ENCODE measurements around the gene KLHL29. TPM values are rescaled to one million over a fixed set of nuclear protein-coding genes. Genes with fewer than 3 reads are reported as not detected.
A peak's percentile ranks its signal among the peaks of the same experiment; 100 is the strongest.

KLHL29 gene
- total RNA-seq, 1 experiment from 2014 or later, result 2.4 TPM

DNA sequence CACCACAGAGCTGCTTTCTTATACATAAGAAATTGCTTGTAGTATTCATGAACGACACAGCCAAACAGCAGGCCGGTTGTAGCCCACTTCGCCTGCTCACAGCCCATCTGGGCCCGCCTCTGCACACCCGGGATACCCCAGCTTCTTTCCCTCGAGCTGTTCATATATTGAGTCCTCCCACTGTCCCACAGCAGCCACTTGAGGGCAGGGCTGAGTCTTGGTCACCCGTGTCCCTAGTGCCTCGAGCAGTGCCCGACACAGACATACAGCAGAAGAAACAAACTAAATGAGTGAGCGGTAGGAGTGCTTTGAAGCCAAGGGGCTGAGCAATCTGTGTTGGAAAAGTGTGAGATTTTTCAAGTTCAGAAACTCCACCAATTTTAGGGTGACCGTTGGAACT, 251.4 kb downstream of the KLHL29 start:
- Histone ChIP-seq H3K9me3 (ENCODE audit: control insufficient read depth, low read depth, low read length) (no peaks in the 10 kb centered on the region), H3K14ac (ENCODE audit: insufficient read depth, low read length) (no peak overlapping the region; the same call in 1 of the 2 replicates), H2BK120ac (ENCODE audit: low read depth, low read length, poor library complexity, severe bottlenecking) (no peak overlapping the region), H3K18ac (ENCODE audit: insufficient read length, low read depth, low read length) (no peak overlapping the region), H3K79me1 (ENCODE audit: insufficient read depth, low read depth, low read length, poor library complexity, severe bottlenecking) (no peaks in the 10 kb centered on the region), H4K8ac (replicated peaks; ENCODE audit: insufficient read length, low read depth, low read length) (no peak overlapping the region), H3K27ac (ENCODE audit: insufficient read length, low read depth, low read length) (no peak overlapping the region), H2BK20ac (ENCODE audit: low read depth, low read length, poor library complexity, severe bottlenecking) (no peak overlapping the region), H2AK5ac (ENCODE audit: insufficient read length, low read length) (no peak overlapping the region), H2BK12ac (ENCODE audit: insufficient read length, low read depth, low read length) (no peak overlapping the region), H4K5ac (ENCODE audit: insufficient read length, low read depth, low read length) (no peak overlapping the region), H3K27me3 (ENCODE audit: insufficient read depth, low read length) (no peaks in the 10 kb centered on the region), H3K9ac (ENCODE audit: extremely low read depth, insufficient read length, low read length) (no peak overlapping the region), H4K91ac (ENCODE audit: insufficient read length, low read depth, low read length) (no peak overlapping the region), H3K23me2 (ENCODE audit: insufficient read length, low read depth, low read length, poor library complexity, severe bottlenecking) (no peaks in the 10 kb centered on the region), H3K23ac (ENCODE audit: insufficient read length, low read depth, low read length) (no peak overlapping the region), H3K4ac (ENCODE audit: low read depth, low read length) (no peak overlapping the region), H2BK5ac (ENCODE audit: insufficient read length, low read length) (no peak overlapping the region), H2BK15ac (ENCODE audit: low read depth, low read length) (no peak overlapping the region), H3K4me2 (ENCODE audit: insufficient read depth, insufficient read length, low read length) (no peak overlapping the region), H3K56ac (ENCODE audit: insufficient read length, low read depth, low read length) (no peak overlapping the region), H3K4me1 (ENCODE audit: insufficient read depth, low read length) (no peaks in the 10 kb centered on the region), H4K20me1 (ENCODE audit: control insufficient read depth, insufficient read depth, insufficient read length) (no peaks in the 10 kb centered on the region), H3T11ph (ENCODE audit: low read length) (no peak overlapping the region), H3K79me2 (ENCODE audit: insufficient read depth, low read length) (no peaks in the 10 kb centered on the region), H2AFZ (ENCODE audit: low read length) (no peak overlapping the region)
- Mint-ChIP-seq H3K36me3 (ENCODE audit: insufficient read depth in 1 of 3, low read depth in 3 of 3) (no peaks in the 10 kb centered on the region; a peak in 2 of 7 replicates), H3K4me3 (no peak overlapping the region), H3K4me1 (peaks cover 7 to 12% of the 10 kb centered on the region in 2 experiments), H3K9me3 (no peaks in the 10 kb centered on the region), H3K27ac (peak overlapping the region in 1 of 3 experiments; percentile 35; a peak in 1 of 7 replicates), H3K27me3 (ENCODE audit: low read depth) (no peaks in the 10 kb centered on the region)
- no CpG with 5 or more reads among the region's 11 CpGs for WGBS (ENCODE audit: extremely low coverage, insufficient read length, low lambda C conversion rate)
- TF ChIP-seq, protein P1, sequence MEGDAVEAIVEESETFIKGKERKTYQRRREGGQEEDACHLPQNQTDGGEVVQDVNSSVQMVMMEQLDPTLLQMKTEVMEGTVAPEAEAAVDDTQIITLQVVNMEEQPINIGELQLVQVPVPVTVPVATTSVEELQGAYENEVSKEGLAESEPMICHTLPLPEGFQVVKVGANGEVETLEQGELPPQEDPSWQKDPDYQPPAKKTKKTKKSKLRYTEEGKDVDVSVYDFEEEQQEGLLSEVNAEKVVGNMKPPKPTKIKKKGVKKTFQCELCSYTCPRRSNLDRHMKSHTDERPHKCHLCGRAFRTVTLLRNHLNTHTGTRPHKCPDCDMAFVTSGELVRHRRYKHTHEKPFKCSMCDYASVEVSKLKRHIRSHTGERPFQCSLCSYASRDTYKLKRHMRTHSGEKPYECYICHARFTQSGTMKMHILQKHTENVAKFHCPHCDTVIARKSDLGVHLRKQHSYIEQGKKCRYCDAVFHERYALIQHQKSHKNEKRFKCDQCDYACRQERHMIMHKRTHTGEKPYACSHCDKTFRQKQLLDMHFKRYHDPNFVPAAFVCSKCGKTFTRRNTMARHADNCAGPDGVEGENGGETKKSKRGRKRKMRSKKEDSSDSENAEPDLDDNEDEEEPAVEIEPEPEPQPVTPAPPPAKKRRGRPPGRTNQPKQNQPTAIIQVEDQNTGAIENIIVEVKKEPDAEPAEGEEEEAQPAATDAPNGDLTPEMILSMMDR (conservative IDR thresholded peaks at IDR 0.05), result peak; percentile 40; the same call in 2 of the 3 replicates
- no peak for DNase-seq
